ENCODE results near the gene TNFRSF19. TPM values are rescaled to one million over a fixed set of nuclear protein-coding genes. Genes with fewer than 3 reads are reported as not detected.
A peak's percentile ranks its signal among the peaks of the same experiment; 100 is the strongest.

Gene TNFRSF19
- total RNA-seq, 4 donors from 2014 or later = 5.2 to 9.5 (median 7.2) TPM

DNA sequence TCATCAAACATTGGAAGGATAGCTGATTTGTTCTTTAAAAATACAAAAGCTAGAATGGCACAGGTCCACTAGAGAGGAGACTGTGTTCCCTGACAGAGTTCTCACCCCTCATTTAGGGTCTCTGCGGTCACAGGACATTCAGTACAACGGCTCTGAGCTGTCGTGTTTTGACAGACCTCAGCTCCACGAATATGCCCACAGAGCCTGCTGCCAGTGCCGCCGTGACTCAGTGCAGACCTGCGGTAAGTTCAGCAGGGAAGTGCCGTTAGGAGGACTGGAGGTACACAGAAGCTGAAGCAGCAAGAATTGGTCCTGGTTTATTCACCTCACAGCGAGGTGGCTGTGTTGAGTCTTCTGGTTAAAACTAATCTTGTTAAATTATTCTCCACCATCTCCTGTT is 90.0 kb downstream of the TNFRSF19 start:
- H3K4me3 ChIP-seq = no peak overlapping the region
- intact Hi-C loops (cut with DNase I) = no loop called here
- TF ChIP-seq, protein P1, sequence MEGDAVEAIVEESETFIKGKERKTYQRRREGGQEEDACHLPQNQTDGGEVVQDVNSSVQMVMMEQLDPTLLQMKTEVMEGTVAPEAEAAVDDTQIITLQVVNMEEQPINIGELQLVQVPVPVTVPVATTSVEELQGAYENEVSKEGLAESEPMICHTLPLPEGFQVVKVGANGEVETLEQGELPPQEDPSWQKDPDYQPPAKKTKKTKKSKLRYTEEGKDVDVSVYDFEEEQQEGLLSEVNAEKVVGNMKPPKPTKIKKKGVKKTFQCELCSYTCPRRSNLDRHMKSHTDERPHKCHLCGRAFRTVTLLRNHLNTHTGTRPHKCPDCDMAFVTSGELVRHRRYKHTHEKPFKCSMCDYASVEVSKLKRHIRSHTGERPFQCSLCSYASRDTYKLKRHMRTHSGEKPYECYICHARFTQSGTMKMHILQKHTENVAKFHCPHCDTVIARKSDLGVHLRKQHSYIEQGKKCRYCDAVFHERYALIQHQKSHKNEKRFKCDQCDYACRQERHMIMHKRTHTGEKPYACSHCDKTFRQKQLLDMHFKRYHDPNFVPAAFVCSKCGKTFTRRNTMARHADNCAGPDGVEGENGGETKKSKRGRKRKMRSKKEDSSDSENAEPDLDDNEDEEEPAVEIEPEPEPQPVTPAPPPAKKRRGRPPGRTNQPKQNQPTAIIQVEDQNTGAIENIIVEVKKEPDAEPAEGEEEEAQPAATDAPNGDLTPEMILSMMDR (IDR thresholded peaks at IDR 0.05) = no peak
- TF ChIP-seq POLR2A (IDR thresholded peaks at IDR 0.05) = no peak

DNA sequence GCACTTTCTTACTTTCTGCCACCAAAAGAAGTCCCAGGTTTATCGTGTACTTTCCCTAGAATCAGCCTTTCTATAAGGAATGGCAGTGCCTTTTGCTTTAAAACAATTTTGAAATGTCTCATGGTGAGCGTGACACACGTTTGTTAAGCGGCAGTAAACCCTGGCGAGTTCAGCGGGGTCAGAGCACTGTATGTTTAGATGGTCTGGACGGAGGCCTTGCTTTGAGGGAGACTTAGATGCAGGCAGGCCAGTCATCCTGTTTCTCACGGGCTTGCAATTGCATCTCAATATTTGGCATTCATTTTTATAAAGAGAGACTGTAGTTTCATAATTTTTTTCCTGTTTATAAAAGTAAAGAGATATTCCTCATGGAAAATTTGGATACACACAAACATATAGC is 96.4 kb downstream of the TNFRSF19 start:
- H3K4me3 ChIP-seq = no peak overlapping the region
- intact Hi-C loops (cut with DNase I) = no loop called here
- H3K27ac ChIP-seq = no peak overlapping the region
- no peaks in the 10 kb centered on the region for H3K27me3 ChIP-seq
- peaks cover 0 to 23% (median 0%) of the 10 kb centered on the region in 3 donors for H3K36me3 ChIP-seq
- no peaks in the 10 kb centered on the region for H3K9me3 ChIP-seq
- no peaks in the 10 kb centered on the region for H3K4me1 ChIP-seq
- WGBS, 2 donors = 83 to 92% methylated on average over 8 of the region's 8 CpGs
- no peak for DNase-seq
- TF ChIP-seq, protein P1 (IDR thresholded peaks at IDR 0.05) = no peak
- TF ChIP-seq POLR2A (IDR thresholded peaks at IDR 0.05) = no peak

More for the DNA sequence above, 90.0 kb downstream of the TNFRSF19 start:
- WGBS, 2 donors = 78 to 83% methylated on average over 1 to 8 of the region's 9 CpGs
- DNase-seq = no peak
- Histone ChIP-seq H3K36me3 (peaks cover 0 to 11% (median 0%) of the 10 kb centered on the region in 3 donors), H3K27ac (no peak overlapping the region), H3K4me1 (peaks cover 0 to 11% (median 0%) of the 10 kb centered on the region in 3 donors), H3K27me3 (no peaks in the 10 kb centered on the region), H3K9me3 (no peaks in the 10 kb centered on the region)

DNA sequence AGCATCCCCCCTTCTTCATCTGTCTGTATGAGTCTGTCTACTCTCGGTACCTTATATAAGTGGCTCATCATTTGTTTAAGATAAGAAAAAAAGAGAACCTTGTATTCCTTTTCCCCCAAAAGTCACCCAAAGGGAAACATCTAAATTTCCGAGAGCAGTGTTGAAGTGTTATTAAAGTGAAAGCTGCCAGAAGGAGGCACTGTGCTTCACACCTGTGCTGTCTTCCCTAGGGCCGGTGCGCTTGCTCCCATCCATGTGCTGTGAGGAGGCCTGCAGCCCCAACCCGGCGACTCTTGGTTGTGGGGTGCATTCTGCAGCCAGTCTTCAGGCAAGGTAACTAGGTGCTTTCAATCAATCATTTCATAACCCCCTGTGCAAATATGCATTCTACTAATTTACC is 97.5 kb downstream of the TNFRSF19 start:
- no peaks in the 10 kb centered on the region for H3K27me3 ChIP-seq
- peaks cover 0 to 10% (median 0%) of the 10 kb centered on the region in 3 donors for H3K4me1 ChIP-seq
- 84 to 91% methylated on average over 6 of the region's 6 CpGs for WGBS, 2 donors
- H3K36me3 ChIP-seq = peaks cover 0 to 23% (median 0%) of the 10 kb centered on the region in 3 donors
- DNase-seq = no peak
- TF ChIP-seq POLR2A (IDR thresholded peaks at IDR 0.05) = no peak
- TF ChIP-seq, protein P1 (IDR thresholded peaks at IDR 0.05) = peak in 1 of 6 experiments; percentile 21
- no peak overlapping the region for H3K4me3 ChIP-seq
- intact Hi-C loops (cut with DNase I) = no loop called here
- H3K27ac ChIP-seq = no peak overlapping the region
- H3K9me3 ChIP-seq = no peaks in the 10 kb centered on the region

DNA sequence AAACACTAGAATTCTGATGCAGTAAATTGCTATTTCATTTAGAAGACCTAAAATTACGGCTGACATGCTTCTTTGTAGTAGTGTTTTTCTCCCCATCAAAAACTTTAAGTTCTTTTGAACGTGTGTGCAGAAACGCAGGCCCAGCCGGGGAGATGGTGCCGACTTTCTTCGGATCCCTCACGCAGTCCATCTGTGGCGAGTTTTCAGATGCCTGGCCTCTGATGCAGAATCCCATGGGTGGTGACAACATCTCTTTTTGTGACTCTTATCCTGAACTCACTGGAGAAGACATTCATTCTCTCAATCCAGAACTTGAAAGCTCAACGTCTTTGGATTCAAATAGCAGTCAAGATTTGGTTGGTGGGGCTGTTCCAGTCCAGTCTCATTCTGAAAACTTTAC is 98.3 kb downstream of the TNFRSF19 start:
- no peak for DNase-seq
- H3K9me3 ChIP-seq = no peaks in the 10 kb centered on the region
- H3K27ac ChIP-seq = no peak overlapping the region
- 89 to 94% methylated on average over 9 of the region's 9 CpGs for WGBS, 2 donors
- no peak overlapping the region for H3K4me3 ChIP-seq
- H3K36me3 ChIP-seq = peaks cover 0 to 23% (median 0%) of the 10 kb centered on the region in 3 donors
- H3K4me1 ChIP-seq = peaks cover 0 to 13% (median 0%) of the 10 kb centered on the region in 3 donors
- TF ChIP-seq POLR2A (IDR thresholded peaks at IDR 0.05) = no peak
- TF ChIP-seq, protein P1 (IDR thresholded peaks at IDR 0.05) = no peak
- H3K27me3 ChIP-seq = no peaks in the 10 kb centered on the region
- intact Hi-C loops (cut with DNase I) = no loop called here

DNA sequence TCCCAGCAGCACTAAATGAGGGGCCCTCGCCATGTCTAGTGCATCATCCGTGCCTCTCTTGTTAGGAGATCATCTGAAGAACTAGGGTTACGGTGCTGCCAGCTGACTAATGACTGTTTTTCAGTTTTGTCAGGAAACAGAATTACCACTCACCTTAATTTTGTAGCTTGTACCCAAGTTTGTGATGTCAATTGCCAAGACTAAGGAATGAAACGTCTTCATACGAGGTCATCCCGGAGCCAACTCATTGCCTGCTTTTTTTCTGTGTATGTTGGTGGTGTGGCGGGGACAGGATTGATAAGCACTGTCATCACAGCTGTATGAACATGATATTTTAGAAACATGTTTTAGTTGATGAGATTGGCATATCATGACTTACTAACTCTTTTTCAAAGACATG is 100.6 kb downstream of the TNFRSF19 start:
- Histone ChIP-seq H3K36me3 (peaks cover 0 to 23% (median 0%) of the 10 kb centered on the region in 3 donors), H3K9me3 (no peaks in the 10 kb centered on the region), H3K4me3 (no peak overlapping the region), H3K27ac (no peak overlapping the region), H3K27me3 (no peaks in the 10 kb centered on the region), H3K4me1 (peaks cover 0 to 22% (median 0%) of the 10 kb centered on the region in 3 donors)
- 77 to 81% methylated on average over 7 of the region's 7 CpGs for WGBS, 2 donors
- no peak for TF ChIP-seq POLR2A (IDR thresholded peaks at IDR 0.05)
- TF ChIP-seq, protein P1 (IDR thresholded peaks at IDR 0.05) = no peak
- intact Hi-C loops (cut with DNase I) = no loop called here
- DNase-seq = no peak
